Measurements from ENCODE around the gene ENTPD8. TPM values are rescaled to one million over a fixed set of nuclear protein-coding genes. Genes with fewer than 3 reads are reported as not detected.

The ENTPD8 gene
- total RNA-seq, 4 donors from 2014 or later, result 0.57 TPM; not detected in 3

- Histone ChIP-seq H3K36me3 (peaks cover 0 to 15% of the 10 kb centered on the region in 2 donors), H3K4me3 (no peak overlapping the region), H3K9me3 (no peaks in the 10 kb centered on the region), H3K27ac (no peak overlapping the region), H3K4me1 (peaks cover 0 to 14% (median 3%) of the 10 kb centered on the region in 3 donors), H3K27me3 (no peaks in the 10 kb centered on the region)
- 60 to 73% methylated on average over 1 to 7 of the region's 23 CpGs for WGBS, 2 donors (ENCODE audit: low coverage in 1 of 2)
- no peak for TF ChIP-seq POLR2AphosphoS5 (IDR thresholded peaks at IDR 0.05)
- no peak for TF ChIP-seq CTCF (IDR thresholded peaks at IDR 0.05)
- TF ChIP-seq POLR2A (IDR thresholded peaks at IDR 0.05), result no peak
- no peak for TF ChIP-seq EP300 (IDR thresholded peaks at IDR 0.05)
- no peak for ATAC-seq
Observed at GRCh38 chr9:137465720-137466388, 24.7 kb upstream of the ENTPD8 start.

- Histone ChIP-seq H3K4me3 (no peak overlapping the region), H3K27ac (no peak overlapping the region), H3K36me3 (peaks cover 0 to 15% of the 10 kb centered on the region in 2 donors), H3K9me3 (no peaks in the 10 kb centered on the region), H3K27me3 (no peaks in the 10 kb centered on the region), H3K4me1 (peaks cover 0 to 17% (median 3%) of the 10 kb centered on the region in 3 donors)
- TF ChIP-seq EP300 (IDR thresholded peaks at IDR 0.05) (no peak), POLR2A (IDR thresholded peaks at IDR 0.05) (no peak), CTCF (IDR thresholded peaks at IDR 0.05) (no peak), POLR2AphosphoS5 (IDR thresholded peaks at IDR 0.05) (no peak)
- 100% methylated on average over 1 of the region's 23 CpGs; no CpG with 5 or more reads in 1 of the 2 donors for WGBS, 2 donors (ENCODE audit: low coverage in 1 of 2)
- ATAC-seq, result no peak
Observed at GRCh38 chr9:137465000-137465719, 24.0 kb upstream of the ENTPD8 start.

GRCh38 chr9:137464291-137464999 is 23.3 kb upstream of the ENTPD8 start:
- H3K4me1 ChIP-seq, result peaks cover 0 to 24% (median 11%) of the 10 kb centered on the region in 3 donors
- no peak for ATAC-seq
- 95% methylated on average over 7 of the region's 28 CpGs; no CpG with 5 or more reads in 1 of the 2 donors for WGBS, 2 donors (ENCODE audit: low coverage in 1 of 2)

GRCh38 chr9:137463931-137464290 is 22.8 kb upstream of the ENTPD8 start:
- Histone ChIP-seq H3K36me3 (peaks cover 0 to 15% of the 10 kb centered on the region in 2 donors), H3K9me3 (no peaks in the 10 kb centered on the region), H3K4me1 (peaks cover 0 to 26% (median 11%) of the 10 kb centered on the region in 3 donors), H3K27me3 (no peaks in the 10 kb centered on the region), H3K4me3 (no peak overlapping the region), H3K27ac (no peak overlapping the region)
- 100% methylated on average over 1 of the region's 18 CpGs; no CpG with 5 or more reads in 1 of the 2 donors for WGBS, 2 donors (ENCODE audit: low coverage in 1 of 2)
- ATAC-seq, result no peak
- no peak for TF ChIP-seq POLR2A (IDR thresholded peaks at IDR 0.05)
- no peak for TF ChIP-seq CTCF (IDR thresholded peaks at IDR 0.05)
- no peak for TF ChIP-seq POLR2AphosphoS5 (IDR thresholded peaks at IDR 0.05)
- TF ChIP-seq EP300 (IDR thresholded peaks at IDR 0.05), result no peak

More at GRCh38 chr9:137464291-137464999, 23.3 kb upstream of the ENTPD8 start:
- Histone ChIP-seq H3K27me3 (no peaks in the 10 kb centered on the region), H3K9me3 (no peaks in the 10 kb centered on the region), H3K4me3 (no peak overlapping the region), H3K27ac (no peak overlapping the region), H3K36me3 (peaks cover 0 to 15% of the 10 kb centered on the region in 2 donors)
- no peak for TF ChIP-seq POLR2AphosphoS5 (IDR thresholded peaks at IDR 0.05)
- TF ChIP-seq EP300 (IDR thresholded peaks at IDR 0.05), result no peak
- TF ChIP-seq CTCF (IDR thresholded peaks at IDR 0.05), result no peak
- no peak for TF ChIP-seq POLR2A (IDR thresholded peaks at IDR 0.05)

Measured in gastroesophageal sphincter (tissue), 4 donors.